RWPE2 (cell line): ENCODE measurements around the gene CBLL2.

ENCODE experiments used
- ATAC-seq: fragments of 200-7000 bp; cut with Tn5 transposase; 3 replicates; pipeline ENCODE4 v1.9.1; 2021; ENCODE audit warnings: low read depth
- DNase-seq: peaks from one replicate; pipeline ENCODE4 v3.0.0-alpha.2; 2020; ENCODE audit warnings: low spot score
- H3K27ac ChIP-seq: fragments of 450-650 bp; 2 replicates; pipeline ENCODE4 v1.5.1; 2017; ENCODE audit warnings: mild to moderate bottlenecking; ENCODE audit not compliant: poor library complexity, severe bottlenecking
- H3K27me3 ChIP-seq: fragments of 250-450 bp; sonication (Bioruptor Pico); 2 replicates; pipeline ENCODE4 v1.5.1; 2021; ENCODE audit warnings: mild to moderate bottlenecking, moderate library complexity; ENCODE audit not compliant: insufficient read depth, poor library complexity, severe bottlenecking
- H3K36me3 ChIP-seq: fragments of 250-450 bp; sonication (Bioruptor Pico); 2 replicates; pipeline ENCODE4 v1.5.1; 2020; ENCODE audit warnings: low read depth, mild to moderate bottlenecking, moderate library complexity
- H3K4me1 ChIP-seq: fragments of 250-450 bp; sonication (Bioruptor Pico); 2 replicates; pipeline ENCODE4 v1.5.1; 2021; ENCODE audit warnings: mild to moderate bottlenecking, moderate library complexity; ENCODE audit not compliant: insufficient read depth, poor library complexity, severe bottlenecking
- H3K4me3 ChIP-seq: fragments of 250-450 bp; sonication (Bioruptor Pico); 2 replicates; pipeline ENCODE4 v1.5.1; 2021; ENCODE audit warnings: mild to moderate bottlenecking, moderate library complexity; ENCODE audit not compliant: severe bottlenecking
- H3K9me3 ChIP-seq: fragments of 250-450 bp; sonication (Bioruptor Pico); 2 replicates; pipeline ENCODE4 v1.5.1; 2021; ENCODE audit warnings: mild to moderate bottlenecking, moderate library complexity; ENCODE audit not compliant: severe bottlenecking
- TF ChIP-seq, protein P1 (sequence below): fragments of 450-650 bp; IDR thresholded peaks from one replicate; pipeline ENCODE4 v1.5.1; 2017; ENCODE audit warnings: mild to moderate bottlenecking, moderate library complexity; ENCODE audit not compliant: poor library complexity, severe bottlenecking

Gene CBLL2

DNA sequence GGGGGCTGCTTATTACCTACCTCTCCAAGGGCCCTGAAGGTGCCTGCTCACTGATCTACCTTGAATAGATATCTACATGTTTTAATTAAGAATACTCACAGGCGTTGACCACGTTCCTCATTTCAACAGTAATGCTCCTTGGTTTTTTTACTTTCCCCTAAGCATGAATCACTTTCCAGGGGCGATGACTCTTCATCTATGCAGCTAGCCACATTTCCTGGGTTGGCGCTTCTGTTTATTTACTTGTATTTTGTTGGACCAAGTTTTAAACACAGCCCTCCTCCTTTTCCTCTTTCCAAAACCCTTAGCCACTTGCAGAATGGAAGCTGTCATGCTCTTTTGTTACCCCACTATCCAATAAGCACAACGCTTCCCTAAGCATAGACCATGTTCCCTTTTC, 50.8 kb downstream of the CBLL2 start:
- Histone ChIP-seq H3K27me3 (no peaks in the 10 kb centered on the region), H3K4me1 (peaks cover 7% of the 10 kb centered on the region), H3K36me3 (no peaks in the 10 kb centered on the region), H3K27ac (peak overlapping the region; percentile 10), H3K9me3 (no peaks in the 10 kb centered on the region), H3K4me3 (no peak overlapping the region)
- ATAC-seq (peak; percentile 78), DNase-seq (no peak)
- TF ChIP-seq, protein P1, sequence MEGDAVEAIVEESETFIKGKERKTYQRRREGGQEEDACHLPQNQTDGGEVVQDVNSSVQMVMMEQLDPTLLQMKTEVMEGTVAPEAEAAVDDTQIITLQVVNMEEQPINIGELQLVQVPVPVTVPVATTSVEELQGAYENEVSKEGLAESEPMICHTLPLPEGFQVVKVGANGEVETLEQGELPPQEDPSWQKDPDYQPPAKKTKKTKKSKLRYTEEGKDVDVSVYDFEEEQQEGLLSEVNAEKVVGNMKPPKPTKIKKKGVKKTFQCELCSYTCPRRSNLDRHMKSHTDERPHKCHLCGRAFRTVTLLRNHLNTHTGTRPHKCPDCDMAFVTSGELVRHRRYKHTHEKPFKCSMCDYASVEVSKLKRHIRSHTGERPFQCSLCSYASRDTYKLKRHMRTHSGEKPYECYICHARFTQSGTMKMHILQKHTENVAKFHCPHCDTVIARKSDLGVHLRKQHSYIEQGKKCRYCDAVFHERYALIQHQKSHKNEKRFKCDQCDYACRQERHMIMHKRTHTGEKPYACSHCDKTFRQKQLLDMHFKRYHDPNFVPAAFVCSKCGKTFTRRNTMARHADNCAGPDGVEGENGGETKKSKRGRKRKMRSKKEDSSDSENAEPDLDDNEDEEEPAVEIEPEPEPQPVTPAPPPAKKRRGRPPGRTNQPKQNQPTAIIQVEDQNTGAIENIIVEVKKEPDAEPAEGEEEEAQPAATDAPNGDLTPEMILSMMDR = no peak
